HG03469 (cell line): ENCODE data around the gene NQO2.

Experiments used
- ATAC-seq: cut with Tn5 transposase; IDR thresholded peaks from one replicate; pipeline ENCODE4 v1.9.1; 2021; ENCODE audit warnings: mild to moderate bottlenecking, moderate library complexity, moderate number of reproducible peaks; ENCODE audit not compliant: unreplicated experiment

Gene NQO2

GRCh38 chr6:2999618-3000557 is at the start of gene NQO2:
Gene NQO2 (plus strand): TSS chr6:2999894. CDS start chr6:3006553, 6,659 bp downstream.
- ATAC-seq, result peak; percentile 38

GRCh38 chr6:2950713-2951112 is 49.0 kb upstream of the NQO2 start:
- no peak for ATAC-seq

- ATAC-seq, result no peak
Measured at GRCh38 chr6:2951728-2952127, 48.0 kb upstream of the NQO2 start.

- no peak for ATAC-seq
Measured at GRCh38 chr6:2952557-2953095, 47.1 kb upstream of the NQO2 start.

DNA sequence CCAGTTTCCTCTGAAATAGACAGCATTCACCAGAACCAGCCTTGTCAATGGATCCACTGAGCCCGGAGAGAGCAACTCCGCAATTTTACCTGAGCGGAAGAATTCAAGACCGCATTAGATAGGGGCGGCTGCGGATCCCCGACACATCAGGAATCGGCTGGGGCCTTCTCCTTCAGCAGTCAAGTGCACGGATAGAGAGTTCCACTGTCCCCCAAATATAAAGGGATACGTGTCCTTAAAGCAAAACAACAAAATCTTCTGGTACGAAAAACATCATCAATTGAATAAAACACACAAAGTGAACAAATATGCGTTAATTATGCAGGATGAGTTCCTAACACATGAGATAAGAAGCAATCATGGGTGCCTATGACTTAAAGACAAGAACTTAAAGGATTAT is 46.6 kb upstream of the NQO2 start:
- ATAC-seq, result no peak

DNA sequence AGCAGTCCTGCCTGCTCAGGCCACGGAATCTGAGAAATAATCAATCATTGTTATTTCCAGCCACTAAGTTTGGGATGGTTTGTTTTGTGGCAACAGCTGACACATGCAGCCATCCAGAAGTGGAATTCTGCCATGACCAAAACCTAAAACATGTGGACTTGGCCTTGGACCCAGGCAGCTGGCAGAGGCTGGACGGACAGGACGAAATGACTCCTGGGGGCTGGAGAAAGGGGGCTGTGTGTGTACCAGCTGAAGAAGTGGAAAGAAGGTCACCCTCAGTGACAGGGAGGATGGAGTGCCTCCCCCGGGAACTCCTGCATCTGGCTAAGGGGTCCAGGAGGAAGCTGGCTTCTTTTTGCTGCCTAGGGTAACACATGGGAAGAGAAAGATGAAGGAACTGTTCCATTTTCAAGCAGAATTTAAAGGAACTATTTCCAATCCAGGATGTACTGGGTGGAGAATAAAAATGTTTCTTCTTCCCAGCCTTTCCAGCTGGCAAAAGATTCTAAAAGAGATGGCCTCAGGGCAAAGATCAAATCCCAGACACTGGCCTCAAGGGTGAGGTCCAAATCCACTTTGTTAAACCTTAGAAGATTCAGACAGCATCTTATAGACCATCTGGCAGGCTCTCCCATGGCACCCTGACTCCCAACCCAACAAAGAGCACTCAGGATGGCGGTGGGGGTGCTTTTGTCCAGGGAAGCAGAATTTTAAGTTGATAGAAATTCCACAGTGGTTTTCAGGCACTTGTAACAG is 42.6 kb upstream of the NQO2 start:
- ATAC-seq, result no peak

- ATAC-seq, result no peak
Measured at GRCh38 chr6:2957696-2958330, 41.9 kb upstream of the NQO2 start.

DNA sequence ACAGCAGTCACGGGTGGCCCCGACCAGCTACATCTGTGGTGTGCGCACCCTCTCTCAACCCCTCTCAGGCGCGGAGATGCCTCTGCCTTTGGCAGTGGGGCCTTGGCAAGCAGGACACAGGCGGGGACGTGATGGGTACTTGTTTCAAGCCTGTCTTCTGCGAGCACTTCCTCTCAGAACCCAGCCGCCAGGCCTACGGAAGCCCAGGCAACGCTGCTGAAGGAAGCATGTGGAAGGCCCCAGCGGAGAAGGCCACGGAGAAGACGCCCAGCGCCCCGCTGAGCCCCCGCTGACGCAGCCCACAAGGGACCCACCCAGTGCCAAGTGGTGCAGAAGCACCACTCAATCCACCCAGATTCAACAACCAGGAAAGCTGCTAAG is 41.4 kb upstream of the NQO2 start:
- no peak for ATAC-seq

GRCh38 chr6:2958776-2959175 is 40.9 kb upstream of the NQO2 start:
- no peak for ATAC-seq

GRCh38 chr6:2959909-2960719 is 39.6 kb upstream of the NQO2 start:
- no peak for ATAC-seq

GRCh38 chr6:2960935-2961334 is 38.8 kb upstream of the NQO2 start:
- ATAC-seq, result no peak

GRCh38 chr6:2961506-2961905 is 38.2 kb upstream of the NQO2 start:
- no peak for ATAC-seq

GRCh38 chr6:2962004-2962403 is 37.7 kb upstream of the NQO2 start:
- no peak for ATAC-seq

- ATAC-seq, result no peak
Measured at GRCh38 chr6:2962636-2963035, 37.1 kb upstream of the NQO2 start.

GRCh38 chr6:2963756-2964155 is 35.9 kb upstream of the NQO2 start:
- no peak for ATAC-seq

- ATAC-seq, result no peak
Measured at GRCh38 chr6:2964793-2965505, 34.7 kb upstream of the NQO2 start.

DNA sequence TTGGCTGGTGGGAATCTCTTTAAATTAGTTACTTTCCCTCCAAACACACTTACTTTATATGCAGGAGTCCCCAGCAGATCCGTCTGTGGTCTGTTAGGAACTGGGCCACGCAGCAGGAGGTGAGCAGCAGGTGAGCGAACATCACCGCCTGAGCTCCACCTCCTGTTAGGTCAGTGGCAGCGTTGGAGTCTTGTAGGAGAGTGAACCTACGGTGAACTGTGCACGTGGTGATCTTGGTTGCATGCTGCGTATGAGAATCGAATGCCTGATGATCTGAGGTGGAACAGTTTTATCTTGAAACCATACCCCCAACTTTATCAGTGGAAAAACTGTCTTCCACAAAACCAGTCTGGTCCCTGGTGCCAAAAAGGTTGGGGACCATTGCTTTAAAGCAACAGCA is 33.3 kb upstream of the NQO2 start:
- ATAC-seq, result no peak

DNA sequence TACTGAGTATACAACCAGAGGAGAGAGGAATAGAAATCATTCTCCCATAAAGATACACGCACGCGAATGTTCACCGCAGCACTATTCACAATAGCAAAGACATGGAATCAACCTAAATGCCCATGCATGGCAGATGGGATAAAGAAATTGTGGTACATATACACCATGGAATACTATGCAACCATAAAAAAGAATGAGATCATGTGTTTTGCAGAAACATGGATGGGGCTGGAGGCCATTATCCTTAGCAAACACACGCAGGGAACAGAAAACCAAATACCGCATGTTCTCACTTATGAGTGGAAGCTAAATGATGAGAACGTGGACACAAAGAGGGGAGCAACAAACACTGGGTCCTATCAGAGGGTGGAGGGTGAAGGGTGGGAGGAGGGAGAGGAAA is 31.8 kb upstream of the NQO2 start:
- no peak for ATAC-seq

GRCh38 chr6:2968600-2969135 is 31.0 kb upstream of the NQO2 start:
- no peak for ATAC-seq

DNA sequence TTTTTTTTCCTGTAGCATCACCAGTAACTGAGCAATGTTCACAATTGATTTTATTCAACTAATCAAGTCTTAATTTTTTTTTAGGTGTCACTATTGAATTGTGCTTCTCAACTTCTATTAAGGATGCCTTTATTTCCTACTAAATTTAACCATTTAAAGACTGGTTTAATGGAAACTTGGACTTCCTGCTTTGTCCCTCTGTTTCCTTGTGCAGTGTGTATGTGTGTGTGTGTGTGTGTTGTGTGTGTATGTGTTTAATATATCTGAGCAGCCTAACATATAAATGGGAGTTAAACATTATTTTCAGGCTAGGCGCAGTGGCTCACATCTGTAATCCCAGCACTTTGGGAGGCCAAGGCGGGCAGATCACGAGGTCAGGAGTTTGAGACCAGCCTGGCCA is 30.1 kb upstream of the NQO2 start:
- no peak for ATAC-seq
